ENCODE measurements around the gene HDAC8.

HDAC8 gene

GRCh38 chrX:72466493-72466892 lies 106.2 kb downstream of the HDAC8 start:
- Histone ChIP-seq H2BK12ac (ENCODE audit: low read length in 2 of 2) (no peak overlapping the region), H3K23ac (ENCODE audit: low read length in 2 of 2) (no peak overlapping the region), H3K27ac (ENCODE audit: low read length, poor library complexity, severe bottlenecking) (no peak overlapping the region), H3K4me1 (ENCODE audit: control insufficient read depth, insufficient read depth, low read depth, low read length) (no peaks in the 10 kb centered on the region), H2BK120ac (ENCODE audit: low read depth, low read length) (no peak overlapping the region), H3K4me3 (ENCODE audit: insufficient read depth in 1 of 2, low read depth in 1 of 2, low read length in 2 of 2) (no peak overlapping the region), H3K36me3 (ENCODE audit: control insufficient read depth in 1 of 2, insufficient read depth in 2 of 2, low read depth in 1 of 2, low read length in 2 of 2) (peaks cover 0 to 16% of the 10 kb centered on the region in 2 experiments), H3K4ac (ENCODE audit: low read depth in 1 of 2, low read length in 2 of 2) (no peak overlapping the region), H3K27me3 (ENCODE audit: control insufficient read depth in 1 of 2, insufficient read depth in 1 of 2, low read length in 2 of 2) (peaks cover 0 to 17% of the 10 kb centered on the region in 2 experiments), H3K79me1 (replicated peaks; ENCODE audit: low read length, poor library complexity, severe bottlenecking) (no peaks in the 10 kb centered on the region), H3K18ac (ENCODE audit: low read depth in 1 of 2, low read length in 2 of 2) (no peak overlapping the region), H3K14ac (ENCODE audit: low read length in 2 of 2) (no peak overlapping the region), H3K4me2 (ENCODE audit: low read length, poor library complexity, severe bottlenecking) (no peak overlapping the region), H3K9me3 (ENCODE audit: control insufficient read depth, low read length) (no peaks in the 10 kb centered on the region), H2AFZ (ENCODE audit: low read depth, low read length) (no peak overlapping the region), H3K9ac (ENCODE audit: low read length) (no peak overlapping the region), H4K8ac (ENCODE audit: low read length) (no peak overlapping the region), H2BK15ac (ENCODE audit: low read depth, poor library complexity, severe bottlenecking) (no peak overlapping the region), H2AK5ac (ENCODE audit: low read length, severe bottlenecking) (no peak overlapping the region), H4K91ac (ENCODE audit: low read length) (no peak overlapping the region), H2BK5ac (ENCODE audit: low read depth, low read length, poor library complexity, severe bottlenecking) (no peak overlapping the region)
- DNase-seq = peak; percentile 0
- WGBS = 100% methylated on average over 1 of the region's 3 CpGs

- no peak for DNase-seq
- H3K14ac ChIP-seq (ENCODE audit: low read length in 2 of 2) = no peak overlapping the region
- no peaks in the 10 kb centered on the region for H3K9me3 ChIP-seq (ENCODE audit: control insufficient read depth, low read length)
- no peak overlapping the region for H2BK15ac ChIP-seq (ENCODE audit: low read depth, poor library complexity, severe bottlenecking)
- no peak overlapping the region for H3K27ac ChIP-seq (ENCODE audit: low read length, poor library complexity, severe bottlenecking)
- H3K4me1 ChIP-seq (ENCODE audit: control insufficient read depth, insufficient read depth, low read depth, low read length) = no peaks in the 10 kb centered on the region
- H3K4me2 ChIP-seq (ENCODE audit: low read length, poor library complexity, severe bottlenecking) = no peak overlapping the region
- no peak overlapping the region for H2AFZ ChIP-seq (ENCODE audit: low read depth, low read length)
- H3K9ac ChIP-seq (ENCODE audit: low read length) = no peak overlapping the region
- H3K79me1 ChIP-seq (replicated peaks; ENCODE audit: low read length, poor library complexity, severe bottlenecking) = no peaks in the 10 kb centered on the region
- no peak overlapping the region for H4K8ac ChIP-seq (ENCODE audit: low read length)
- no peak overlapping the region for H3K4ac ChIP-seq (ENCODE audit: low read depth in 1 of 2, low read length in 2 of 2)
- H3K18ac ChIP-seq (ENCODE audit: low read depth in 1 of 2, low read length in 2 of 2) = no peak overlapping the region
- no peak overlapping the region for H3K4me3 ChIP-seq (ENCODE audit: insufficient read depth in 1 of 2, low read depth in 1 of 2, low read length in 2 of 2)
- peaks cover 0 to 23% of the 10 kb centered on the region in 2 experiments for H3K27me3 ChIP-seq (ENCODE audit: control insufficient read depth in 1 of 2, insufficient read depth in 1 of 2, low read length in 2 of 2)
- WGBS = 100% methylated on average over 1 of the region's 2 CpGs
- no peak overlapping the region for H4K91ac ChIP-seq (ENCODE audit: low read length)
- H2BK12ac ChIP-seq (ENCODE audit: low read length in 2 of 2) = no peak overlapping the region
- no peak overlapping the region for H2AK5ac ChIP-seq (ENCODE audit: low read length, severe bottlenecking)
- no peak overlapping the region for H2BK5ac ChIP-seq (ENCODE audit: low read depth, low read length, poor library complexity, severe bottlenecking)
- H2BK120ac ChIP-seq (ENCODE audit: low read depth, low read length) = no peak overlapping the region
- no peak overlapping the region for H3K23ac ChIP-seq (ENCODE audit: low read length in 2 of 2)
- peaks cover 0 to 16% of the 10 kb centered on the region in 2 experiments for H3K36me3 ChIP-seq (ENCODE audit: control insufficient read depth in 1 of 2, insufficient read depth in 2 of 2, low read depth in 1 of 2, low read length in 2 of 2)
These were observed 106.8 kb downstream of the HDAC8 start for GRCh38 chrX:72465889-72466288.

- Histone ChIP-seq H3K27me3 (ENCODE audit: control insufficient read depth in 1 of 2, insufficient read depth in 1 of 2, low read length in 2 of 2) (peaks cover 0 to 20% of the 10 kb centered on the region in 2 experiments), H3K79me1 (replicated peaks; ENCODE audit: low read length, poor library complexity, severe bottlenecking) (no peaks in the 10 kb centered on the region), H3K4me1 (ENCODE audit: control insufficient read depth, insufficient read depth, low read depth, low read length) (no peaks in the 10 kb centered on the region), H3K18ac (ENCODE audit: low read depth in 1 of 2, low read length in 2 of 2) (no peak overlapping the region), H2AFZ (ENCODE audit: low read depth, low read length) (no peak overlapping the region), H3K4me2 (ENCODE audit: low read length, poor library complexity, severe bottlenecking) (no peak overlapping the region), H3K27ac (ENCODE audit: low read length, poor library complexity, severe bottlenecking) (no peak overlapping the region), H4K91ac (ENCODE audit: low read length) (no peak overlapping the region), H2BK120ac (ENCODE audit: low read depth, low read length) (no peak overlapping the region), H3K14ac (ENCODE audit: low read length in 2 of 2) (no peak overlapping the region), H3K9me3 (ENCODE audit: control insufficient read depth, low read length) (no peaks in the 10 kb centered on the region), H4K8ac (ENCODE audit: low read length) (no peak overlapping the region), H3K9ac (ENCODE audit: low read length) (no peak overlapping the region), H2AK5ac (ENCODE audit: low read length, severe bottlenecking) (no peak overlapping the region), H3K4me3 (ENCODE audit: insufficient read depth in 1 of 2, low read depth in 1 of 2, low read length in 2 of 2) (no peak overlapping the region), H3K36me3 (ENCODE audit: control insufficient read depth in 1 of 2, insufficient read depth in 2 of 2, low read depth in 1 of 2, low read length in 2 of 2) (peaks cover 0 to 16% of the 10 kb centered on the region in 2 experiments), H3K23ac (ENCODE audit: low read length in 2 of 2) (no peak overlapping the region), H2BK15ac (ENCODE audit: low read depth, poor library complexity, severe bottlenecking) (no peak overlapping the region), H2BK5ac (ENCODE audit: low read depth, low read length, poor library complexity, severe bottlenecking) (no peak overlapping the region), H2BK12ac (ENCODE audit: low read length in 2 of 2) (no peak overlapping the region), H3K4ac (ENCODE audit: low read depth in 1 of 2, low read length in 2 of 2) (no peak overlapping the region)
- WGBS = 81% methylated on average over 5 of the region's 5 CpGs
- no peak for DNase-seq
These were observed 110.9 kb downstream of the HDAC8 start for GRCh38 chrX:72461766-72462165.

GRCh38 chrX:72461288-72461687 lies 111.4 kb downstream of the HDAC8 start:
- H3K14ac ChIP-seq (ENCODE audit: low read length in 2 of 2) = no peak overlapping the region
- H3K4me2 ChIP-seq (ENCODE audit: low read length, poor library complexity, severe bottlenecking) = no peak overlapping the region
- H4K8ac ChIP-seq (ENCODE audit: low read length) = no peak overlapping the region
- 100% methylated on average over 1 of the region's 2 CpGs for WGBS
- no peak overlapping the region for H2BK5ac ChIP-seq (ENCODE audit: low read depth, low read length, poor library complexity, severe bottlenecking)
- H4K91ac ChIP-seq (ENCODE audit: low read length) = no peak overlapping the region
- no peak overlapping the region for H3K23ac ChIP-seq (ENCODE audit: low read length in 2 of 2)
- H3K9me3 ChIP-seq (ENCODE audit: control insufficient read depth, low read length) = no peaks in the 10 kb centered on the region
- H3K4me3 ChIP-seq (ENCODE audit: insufficient read depth in 1 of 2, low read depth in 1 of 2, low read length in 2 of 2) = no peak overlapping the region
- H3K27me3 ChIP-seq (ENCODE audit: control insufficient read depth in 1 of 2, insufficient read depth in 1 of 2, low read length in 2 of 2) = peaks cover 0 to 20% of the 10 kb centered on the region in 2 experiments
- no peak overlapping the region for H3K27ac ChIP-seq (ENCODE audit: low read length, poor library complexity, severe bottlenecking)
- no peaks in the 10 kb centered on the region for H3K4me1 ChIP-seq (ENCODE audit: control insufficient read depth, insufficient read depth, low read depth, low read length)
- no peak overlapping the region for H3K4ac ChIP-seq (ENCODE audit: low read depth in 1 of 2, low read length in 2 of 2)
- H2BK15ac ChIP-seq (ENCODE audit: low read depth, poor library complexity, severe bottlenecking) = no peak overlapping the region
- H3K9ac ChIP-seq (ENCODE audit: low read length) = no peak overlapping the region
- H3K36me3 ChIP-seq (ENCODE audit: control insufficient read depth in 1 of 2, insufficient read depth in 2 of 2, low read depth in 1 of 2, low read length in 2 of 2) = peaks cover 0 to 16% of the 10 kb centered on the region in 2 experiments
- no peak overlapping the region for H2BK120ac ChIP-seq (ENCODE audit: low read depth, low read length)
- no peak overlapping the region for H2AK5ac ChIP-seq (ENCODE audit: low read length, severe bottlenecking)
- H2AFZ ChIP-seq (ENCODE audit: low read depth, low read length) = no peak overlapping the region
- H3K79me1 ChIP-seq (replicated peaks; ENCODE audit: low read length, poor library complexity, severe bottlenecking) = no peaks in the 10 kb centered on the region
- H3K18ac ChIP-seq (ENCODE audit: low read depth in 1 of 2, low read length in 2 of 2) = no peak overlapping the region
- DNase-seq = no peak
- H2BK12ac ChIP-seq (ENCODE audit: low read length in 2 of 2) = no peak overlapping the region

Data from mesenchymal stem cell (in vitro differentiated cells and primary cell).